Thyroid gland (tissue), 4 donors: ENCODE measurements around the gene NAA80. TPM values are rescaled to one million over a fixed set of nuclear protein-coding genes. Genes with fewer than 3 reads are reported as not detected.
"Not testable (repeated sequence)": the region's sequence is repeated elsewhere in the genome, so short reads cannot be mapped to it uniquely, and the experiment has no call there.

Experiments used
- DNase-seq, 2 donors: peaks; one replicate each; pipeline ENCODE4 v3.0.0-alpha.2; 2019
- H3K27ac ChIP-seq, 3 donors: fragments of 200-600 bp; sonication (generic); 1 replicate in 2 of 3; 2 replicates in 1 of 3; pipeline ENCODE4 v1.5.1; 2016 to 2019; ENCODE audit warnings: mild to moderate bottlenecking in 1 of 3, moderate library complexity in 1 of 3
- H3K27me3 ChIP-seq: fragments of 200-600 bp; sonication (generic); one replicate; pipeline ENCODE4 v1.5.1; 2019
- H3K36me3 ChIP-seq, 2 donors: fragments of 200-600 bp; sonication (generic); one replicate each; pipeline ENCODE4 v1.5.1; 2016 to 2019
- H3K4me1 ChIP-seq, 2 donors: fragments of 200-600 bp; sonication (generic); one replicate each; pipeline ENCODE4 v1.5.1; 2017 to 2019
- H3K4me3 ChIP-seq, 3 donors: fragments of 200-600 bp; sonication (generic); replicated peaks in 1 of 3; 1 replicate in 2 of 3; 2 replicates in 1 of 3; pipeline ENCODE4 v1.5.1; 2016; ENCODE audit warnings: mild to moderate bottlenecking in 1 of 3
- H3K9me3 ChIP-seq: fragments of 200-600 bp; sonication (generic); one replicate; pipeline ENCODE4 v1.5.1; 2017
- POLR2A ChIP-seq, 2 donors: fragments of 450-650 bp; IDR thresholded peaks; one replicate each; pipeline ENCODE4 v1.6.1; 2017; ENCODE audit warnings: antibody characterized with exemption in 2 of 2, mild to moderate bottlenecking in 2 of 2, moderate library complexity in 1 of 2
- WGBS, 2 donors: methylation state at CpG; one replicate each; pipeline ENCODE4 v1.1.5; 2017; 5-methylcytosine and 5-hydroxymethylcytosine counted together
- intact Hi-C: fragments of 100-400 bp; cut with DNase I; formaldehyde crosslinking; loops from one replicate; pipeline ENCODE4 v1.15.1; 2023
- total RNA-seq, 4 donors: library from RNA; depleted of rRNA; stranded (reverse); fragments of >200 nt; gene quantifications; one replicate each; pipeline ENCODE4 v1.2.3, GENCODE V29; 2016
- TF ChIP-seq, protein P1 (sequence below), 6 experiments: fragments of 200-600 bp in 3 of 6; fragments of 450-650 bp in 3 of 6; sonication (generic) in 3 of 6; IDR thresholded peaks; one replicate each; pipeline ENCODE4 v1.5.1; 2016 to 2019; ENCODE audit warnings: antibody characterized with exemption in 6 of 6, mild to moderate bottlenecking in 2 of 6, inconsistent platforms in 1 of 6, moderate library complexity in 1 of 6

Gene NAA80
- total RNA-seq, 4 donors from 2014 or later, result 6.9 to 15.2 (median 10.8) TPM

DNA sequence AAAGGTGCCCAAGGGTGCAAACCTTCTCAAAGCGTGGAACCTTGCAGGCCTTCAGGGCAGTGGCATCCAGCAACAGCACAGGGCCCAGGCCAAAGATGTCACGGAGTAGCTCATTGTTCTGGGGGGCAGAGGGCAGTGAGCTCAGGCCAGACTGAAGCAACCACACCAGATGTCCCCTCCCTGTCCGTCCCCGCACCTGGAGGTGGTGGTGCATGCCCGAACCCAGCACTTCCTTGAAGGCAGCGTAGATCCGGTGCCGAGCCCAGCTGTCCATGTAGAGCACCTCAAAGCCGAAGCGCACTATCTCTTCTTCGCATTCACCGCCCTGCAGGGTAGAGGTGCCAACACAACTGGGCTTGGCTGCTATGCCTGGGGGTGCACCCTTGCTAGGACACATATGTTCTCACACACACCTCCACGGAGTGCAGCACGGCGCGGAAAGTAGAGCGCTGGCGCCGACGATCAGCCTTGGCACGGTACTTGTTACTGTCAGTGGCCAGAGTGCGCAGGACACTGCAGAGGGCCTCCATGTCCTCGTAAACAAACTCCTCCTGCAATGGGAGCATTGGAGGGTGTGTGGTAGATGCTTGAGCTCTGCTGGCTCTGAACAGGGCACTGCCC, 10.7 kb downstream of the NAA80 start:
- intact Hi-C loops, result no loop called here
- H3K4me3 ChIP-seq, result no peak overlapping the region
- TF ChIP-seq, protein P1, sequence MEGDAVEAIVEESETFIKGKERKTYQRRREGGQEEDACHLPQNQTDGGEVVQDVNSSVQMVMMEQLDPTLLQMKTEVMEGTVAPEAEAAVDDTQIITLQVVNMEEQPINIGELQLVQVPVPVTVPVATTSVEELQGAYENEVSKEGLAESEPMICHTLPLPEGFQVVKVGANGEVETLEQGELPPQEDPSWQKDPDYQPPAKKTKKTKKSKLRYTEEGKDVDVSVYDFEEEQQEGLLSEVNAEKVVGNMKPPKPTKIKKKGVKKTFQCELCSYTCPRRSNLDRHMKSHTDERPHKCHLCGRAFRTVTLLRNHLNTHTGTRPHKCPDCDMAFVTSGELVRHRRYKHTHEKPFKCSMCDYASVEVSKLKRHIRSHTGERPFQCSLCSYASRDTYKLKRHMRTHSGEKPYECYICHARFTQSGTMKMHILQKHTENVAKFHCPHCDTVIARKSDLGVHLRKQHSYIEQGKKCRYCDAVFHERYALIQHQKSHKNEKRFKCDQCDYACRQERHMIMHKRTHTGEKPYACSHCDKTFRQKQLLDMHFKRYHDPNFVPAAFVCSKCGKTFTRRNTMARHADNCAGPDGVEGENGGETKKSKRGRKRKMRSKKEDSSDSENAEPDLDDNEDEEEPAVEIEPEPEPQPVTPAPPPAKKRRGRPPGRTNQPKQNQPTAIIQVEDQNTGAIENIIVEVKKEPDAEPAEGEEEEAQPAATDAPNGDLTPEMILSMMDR (IDR thresholded peaks at IDR 0.05), result no peak
- TF ChIP-seq POLR2A (IDR thresholded peaks at IDR 0.05), result no peak
- peaks cover 15 to 18% of the 10 kb centered on the region in 2 donors for H3K4me1 ChIP-seq
- no peaks in the 10 kb centered on the region for H3K9me3 ChIP-seq
- H3K27ac ChIP-seq, result no peak overlapping the region
- WGBS, 2 donors, result 96 to 97% methylated on average over 20 to 23 of the region's 23 CpGs
- H3K27me3 ChIP-seq, result no peaks in the 10 kb centered on the region
- no peak for DNase-seq
- H3K36me3 ChIP-seq, result peaks cover 26 to 28% of the 10 kb centered on the region in 2 donors

DNA sequence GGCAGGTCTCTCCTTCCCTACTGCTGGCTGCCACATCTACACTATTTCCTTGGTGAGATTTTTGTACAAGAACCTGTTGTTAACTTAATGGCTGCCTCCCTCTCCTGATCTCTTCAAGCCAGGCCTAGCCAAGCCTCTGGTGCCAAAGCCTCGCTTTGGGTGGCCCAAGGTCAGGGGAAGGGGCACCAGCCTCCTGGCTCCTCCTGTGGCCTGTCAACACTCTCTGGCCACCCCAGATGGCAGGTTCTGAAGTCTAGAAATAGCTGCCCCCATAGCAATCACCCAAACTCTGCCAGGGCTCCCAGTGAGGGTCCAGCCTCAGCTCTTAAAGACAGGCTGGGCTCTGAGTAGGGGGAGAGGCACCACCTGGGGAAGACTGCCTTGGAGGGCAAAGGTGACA, 11.9 kb downstream of the NAA80 start:
- 100% methylated on average over 1 of the region's 1 CpG; no CpG with 5 or more reads in 1 of the 2 donors for WGBS, 2 donors
- Histone ChIP-seq H3K4me3 (no peak overlapping the region), H3K4me1 (peaks cover 9 to 11% of the 10 kb centered on the region in 2 donors), H3K36me3 (peaks cover 26 to 28% of the 10 kb centered on the region in 2 donors), H3K27ac (no peak overlapping the region), H3K9me3 (no peaks in the 10 kb centered on the region), H3K27me3 (no peaks in the 10 kb centered on the region)
- intact Hi-C loops, result no loop called here
- no peak for DNase-seq
- no peak for TF ChIP-seq POLR2A (IDR thresholded peaks at IDR 0.05)
- TF ChIP-seq, protein P1 (IDR thresholded peaks at IDR 0.05), result no peak

- peaks cover 6 to 10% of the 10 kb centered on the region in 2 donors for H3K4me1 ChIP-seq
- H3K36me3 ChIP-seq, result peaks cover 26 to 28% of the 10 kb centered on the region in 2 donors
- no peak overlapping the region for H3K4me3 ChIP-seq
- DNase-seq, result no peak
- no peak for TF ChIP-seq POLR2A (IDR thresholded peaks at IDR 0.05)
- TF ChIP-seq, protein P1 (IDR thresholded peaks at IDR 0.05), result no peak
- intact Hi-C loops, result no loop called here
- no peaks in the 10 kb centered on the region for H3K9me3 ChIP-seq
- no peak overlapping the region for H3K27ac ChIP-seq
- WGBS, 2 donors, result 94 to 95% methylated on average over 11 to 18 of the region's 28 CpGs
- no peaks in the 10 kb centered on the region for H3K27me3 ChIP-seq
These were observed 12.6 kb downstream of the NAA80 start for GRCh38 chr3:50286322-50287227.

DNA sequence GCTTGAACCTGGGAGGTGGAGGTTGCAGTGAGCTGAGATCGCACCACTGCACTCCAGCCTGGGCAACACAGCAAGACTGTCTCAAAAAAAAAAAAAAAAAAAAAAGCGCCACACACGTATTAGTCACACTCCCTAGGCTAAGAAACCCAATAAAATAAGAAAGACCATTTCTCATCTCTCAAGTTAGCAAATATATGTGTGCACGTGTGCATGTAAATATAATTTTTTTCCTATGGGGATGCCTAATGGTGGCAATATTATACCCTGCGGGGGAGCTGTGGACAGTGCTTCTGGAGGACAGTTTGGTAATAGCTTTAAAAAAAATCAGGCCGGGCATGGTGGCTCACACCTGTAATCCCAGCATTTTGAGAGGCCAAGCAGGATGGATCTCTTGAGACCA, 15.1 kb downstream of the NAA80 start:
- peaks cover 18 to 19% of the 10 kb centered on the region in 2 donors for H3K36me3 ChIP-seq
- intact Hi-C loops, H3K4me1 ChIP-seq, H3K9me3 ChIP-seq, H3K27ac ChIP-seq, DNase-seq, H3K4me3 ChIP-seq, H3K27me3 ChIP-seq: not testable (repeated sequence)
- WGBS, 2 donors, result 89 to 90% methylated on average over 6 of the region's 6 CpGs

GRCh38 chr3:50279255-50280016, 19.8 kb downstream of the NAA80 start:
- Histone ChIP-seq H3K4me3 (no peak overlapping the region), H3K9me3 (no peaks in the 10 kb centered on the region), H3K4me1 (peaks cover 0 to 2% of the 10 kb centered on the region in 2 donors), H3K27me3 (no peaks in the 10 kb centered on the region), H3K27ac (no peak overlapping the region), H3K36me3 (no peaks in the 10 kb centered on the region)
- no peak for TF ChIP-seq POLR2A (IDR thresholded peaks at IDR 0.05)
- TF ChIP-seq, protein P1 (IDR thresholded peaks at IDR 0.05), result no peak
- DNase-seq, result no peak
- intact Hi-C loops, result no loop called here
- WGBS, 2 donors, result 86 to 88% methylated on average over 8 of the region's 8 CpGs
